GM21528 (cell line): ENCODE data around the gene ITPK1.

Experiments
- ATAC-seq: cut with Tn5 transposase; IDR thresholded peaks from one replicate; pipeline ENCODE4 v1.9.1; 2021; ENCODE audit warnings: mild to moderate bottlenecking, moderate library complexity; ENCODE audit not compliant: unreplicated experiment, low FRiP score

Gene ITPK1

DNA sequence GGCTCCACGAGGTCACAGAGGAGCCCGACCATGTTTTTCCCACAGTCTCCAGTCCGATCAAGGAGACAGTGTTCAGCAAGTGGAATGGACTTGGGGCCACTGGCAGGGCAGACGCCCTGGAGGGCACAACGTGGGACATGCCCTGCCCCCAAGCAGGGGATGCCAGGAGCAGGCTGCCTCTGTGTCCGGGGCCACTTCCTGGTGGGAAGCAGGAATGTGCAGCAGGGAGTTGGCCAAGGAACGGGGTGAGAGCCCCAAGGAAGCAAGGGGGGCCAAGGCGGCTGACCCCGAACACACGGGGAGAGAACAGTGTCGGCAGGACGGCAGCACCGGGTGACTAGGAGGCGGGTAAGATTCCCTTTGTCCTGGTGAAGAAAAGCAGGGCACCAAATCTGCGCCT is 100.2 kb downstream of the ITPK1 start:
- no peak for ATAC-seq

DNA sequence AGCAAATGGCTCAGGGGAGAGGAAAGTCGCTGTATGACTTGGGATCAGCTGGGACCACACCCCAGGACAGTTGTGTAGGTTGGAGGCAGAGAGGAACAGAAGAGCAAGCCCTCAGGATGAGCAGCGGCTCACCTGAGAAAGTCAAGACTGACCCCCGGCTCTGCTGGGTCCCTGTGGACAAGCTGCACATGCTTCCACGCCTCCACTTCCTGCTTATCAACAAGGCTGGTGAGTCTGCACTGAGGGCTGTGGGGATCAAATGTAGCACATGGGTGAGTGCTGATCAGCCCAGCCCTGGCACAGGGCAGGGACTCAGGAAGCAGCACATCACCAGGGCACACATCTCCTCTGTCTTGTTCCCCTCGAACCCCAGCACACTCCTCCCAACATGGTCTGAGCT is 100.7 kb downstream of the ITPK1 start:
- ATAC-seq = no peak

- ATAC-seq = no peak
These were observed 101.4 kb downstream of the ITPK1 start for GRCh38 chr14:93014058-93015023.

GRCh38 chr14:93012951-93013719 is 102.6 kb downstream of the ITPK1 start:
- ATAC-seq = no peak

- ATAC-seq = no peak
These were observed 103.2 kb downstream of the ITPK1 start for GRCh38 chr14:93012506-93012905.

- no peak for ATAC-seq
These were observed 103.9 kb downstream of the ITPK1 start for GRCh38 chr14:93011650-93012325.

DNA sequence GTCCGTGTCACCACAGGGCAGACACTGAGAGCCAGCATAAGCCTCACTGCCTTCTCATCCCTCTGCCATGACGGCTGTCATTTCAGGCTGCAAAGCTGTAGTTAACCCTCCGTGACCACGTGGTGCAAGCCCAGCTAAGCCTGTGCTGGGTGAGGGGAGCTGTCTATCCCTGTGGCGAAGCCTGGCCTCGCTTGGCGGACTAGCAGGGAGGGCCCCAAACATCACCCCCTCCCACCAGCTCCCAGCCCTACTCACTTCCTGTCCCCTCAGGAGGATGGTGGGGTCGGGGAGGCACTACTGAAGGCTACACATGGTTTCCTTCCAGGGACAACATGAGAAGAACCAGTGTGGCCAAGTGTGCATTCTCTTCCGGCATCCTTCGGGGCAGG is 104.6 kb downstream of the ITPK1 start:
- ATAC-seq = no peak

DNA sequence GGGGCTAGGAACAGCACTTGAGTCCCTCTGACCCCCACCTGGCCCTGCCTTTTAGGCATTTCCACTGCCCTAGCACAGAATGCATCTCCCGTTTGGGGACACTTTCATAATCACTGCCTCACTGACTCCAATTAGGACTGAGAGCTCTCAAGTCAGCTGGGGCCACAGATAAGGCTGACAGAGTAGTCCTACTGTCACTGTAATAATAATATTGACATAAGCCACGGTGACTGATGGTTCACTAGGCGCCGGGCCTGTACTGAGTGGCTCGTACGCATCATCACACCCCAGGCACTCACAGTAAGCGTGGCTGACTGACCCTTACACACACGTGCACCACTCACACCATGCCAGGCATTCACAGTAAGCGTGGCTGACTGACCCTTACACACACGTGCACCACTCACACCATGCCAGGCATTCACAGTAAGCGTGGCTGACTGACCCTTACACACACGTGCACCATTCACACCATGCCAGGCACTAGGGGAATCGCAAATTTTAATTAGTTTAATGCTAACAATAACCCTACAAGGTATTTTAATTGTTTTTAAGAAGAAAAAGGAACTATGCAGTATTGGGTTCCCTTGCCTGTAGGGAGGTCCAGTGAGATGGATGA is 105.1 kb downstream of the ITPK1 start:
- ATAC-seq = no peak

DNA sequence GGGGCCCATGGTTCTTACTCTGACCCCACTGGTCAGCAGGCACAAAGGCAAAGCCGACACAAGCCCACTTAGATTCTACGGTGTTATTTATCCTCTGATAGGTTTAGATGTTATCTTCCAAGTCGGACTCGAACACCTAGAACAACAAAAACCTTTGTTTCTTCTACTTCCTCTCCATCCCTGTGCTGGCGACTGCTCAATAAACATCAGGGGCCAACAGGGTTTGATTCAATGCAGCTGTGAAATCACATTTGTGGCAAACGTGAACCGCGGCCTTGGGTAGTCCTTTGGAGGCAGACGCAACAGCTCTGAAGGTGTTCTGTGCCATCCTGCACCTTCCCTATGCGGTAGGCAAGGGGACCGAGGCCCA is 105.6 kb downstream of the ITPK1 start:
- ATAC-seq = no peak

- ATAC-seq = no peak
These were observed 106.1 kb downstream of the ITPK1 start for GRCh38 chr14:93009471-93010129.

GRCh38 chr14:93008381-93008780 is 107.3 kb downstream of the ITPK1 start:
- ATAC-seq = no peak

GRCh38 chr14:93007225-93007997 is 108.3 kb downstream of the ITPK1 start:
- no peak for ATAC-seq

DNA sequence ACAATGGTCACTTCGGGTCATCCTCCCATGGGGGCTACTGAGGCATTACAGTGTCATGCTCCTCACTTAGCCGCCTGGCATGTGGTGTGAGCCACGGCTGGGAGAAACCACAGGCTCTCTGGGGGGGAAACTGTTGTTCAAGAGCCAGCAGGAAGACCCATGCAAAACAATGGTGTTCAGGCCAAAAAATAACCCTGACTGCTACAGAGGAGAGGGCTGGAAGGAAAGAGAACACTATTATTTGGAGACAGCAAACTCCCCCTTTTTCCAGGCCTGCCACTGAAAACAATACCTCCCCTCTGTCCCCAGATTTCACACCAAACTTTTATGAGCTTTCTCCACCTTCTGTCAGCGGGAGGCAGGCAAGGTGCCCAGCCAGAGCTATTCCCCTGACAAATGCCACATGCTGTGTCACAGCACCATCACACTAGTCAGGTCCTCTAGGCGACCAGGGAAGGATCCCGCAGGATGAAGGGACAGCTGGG is 109.1 kb downstream of the ITPK1 start:
- ATAC-seq = no peak

- ATAC-seq = no peak
These were observed 109.9 kb downstream of the ITPK1 start for GRCh38 chr14:93005838-93006237.

DNA sequence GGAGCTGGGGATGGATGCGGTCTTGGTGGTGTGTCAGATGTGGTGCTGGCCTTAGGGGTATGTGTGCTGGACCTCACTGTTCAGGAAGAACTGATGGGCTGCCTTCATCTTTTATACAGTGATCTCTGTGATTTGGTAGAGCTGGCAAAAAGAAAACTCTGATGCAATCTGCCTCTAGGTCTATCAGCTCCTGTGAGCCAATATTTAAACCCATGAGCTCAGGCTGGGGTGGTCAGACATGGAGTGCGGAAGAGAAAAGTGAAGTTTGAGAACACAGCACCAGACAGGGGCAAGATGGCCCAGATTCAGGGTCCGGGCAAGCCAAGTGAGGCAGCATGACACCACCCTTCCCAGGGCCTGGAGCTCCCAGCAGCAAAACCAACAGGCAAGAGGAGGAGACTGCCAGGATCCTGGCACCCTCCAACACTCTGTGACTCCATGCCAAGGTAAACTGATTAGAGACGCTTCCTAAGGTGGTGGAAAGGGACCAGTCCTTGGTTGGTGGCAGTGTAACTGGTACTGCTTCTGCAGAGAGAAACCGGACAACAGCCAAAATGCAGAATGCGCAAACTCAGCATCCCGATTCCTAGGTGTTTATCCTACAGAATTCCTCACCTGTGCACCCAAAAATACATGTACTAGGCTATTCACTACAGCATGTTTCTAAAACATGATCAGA is 110.5 kb downstream of the ITPK1 start:
- no peak for ATAC-seq

DNA sequence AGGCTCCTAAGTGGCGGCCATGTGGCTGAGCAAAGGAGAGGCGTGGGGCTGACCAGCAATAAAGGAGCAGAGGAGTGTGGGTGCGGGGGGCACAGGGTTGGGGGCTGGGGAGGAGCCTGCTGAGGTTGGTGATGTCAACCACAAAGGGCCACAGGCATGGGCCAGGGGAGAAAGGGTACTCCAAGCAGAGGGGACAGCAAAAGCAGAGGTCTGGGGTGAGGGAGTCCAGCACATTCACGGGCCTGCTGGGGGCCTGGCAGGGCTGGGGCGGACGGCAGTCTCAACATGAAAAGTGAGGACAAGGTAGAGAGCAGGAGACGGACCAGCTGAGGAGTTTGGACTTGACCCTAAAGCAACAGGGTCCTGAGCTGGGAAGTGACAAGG is 111.0 kb downstream of the ITPK1 start:
- ATAC-seq = no peak

GRCh38 chr14:93003945-93004698 is 111.6 kb downstream of the ITPK1 start:
- ATAC-seq = no peak

GRCh38 chr14:93002851-93003298 is 112.8 kb downstream of the ITPK1 start:
- no peak for ATAC-seq
